ENCODE results near the gene ARHGAP23.
"Not testable (repeated sequence)": the region's sequence is repeated elsewhere in the genome, so short reads cannot be mapped to it uniquely, and the experiment has no call there.

DNA sequence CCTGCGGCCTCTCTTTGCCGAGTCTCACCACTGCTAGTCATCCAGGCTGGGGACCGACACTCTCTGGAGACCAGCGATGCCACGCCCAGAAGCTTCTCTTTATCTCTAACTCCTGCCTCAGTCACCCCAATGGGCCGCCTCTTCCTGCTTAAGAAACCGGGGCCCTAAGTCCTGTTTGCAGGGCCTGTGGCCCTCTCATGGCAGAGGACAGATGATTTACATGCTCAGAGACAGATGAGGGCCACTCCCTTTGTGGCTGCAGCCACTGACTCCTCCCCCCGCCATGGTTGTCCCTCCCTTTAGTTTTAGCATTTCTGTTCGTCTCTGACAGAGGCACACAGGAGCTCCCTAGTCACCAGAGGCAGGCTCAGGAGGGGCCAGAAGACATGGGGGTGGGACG is 71.0 kb downstream of the ARHGAP23 start:
- TF ChIP-seq, protein P1, sequence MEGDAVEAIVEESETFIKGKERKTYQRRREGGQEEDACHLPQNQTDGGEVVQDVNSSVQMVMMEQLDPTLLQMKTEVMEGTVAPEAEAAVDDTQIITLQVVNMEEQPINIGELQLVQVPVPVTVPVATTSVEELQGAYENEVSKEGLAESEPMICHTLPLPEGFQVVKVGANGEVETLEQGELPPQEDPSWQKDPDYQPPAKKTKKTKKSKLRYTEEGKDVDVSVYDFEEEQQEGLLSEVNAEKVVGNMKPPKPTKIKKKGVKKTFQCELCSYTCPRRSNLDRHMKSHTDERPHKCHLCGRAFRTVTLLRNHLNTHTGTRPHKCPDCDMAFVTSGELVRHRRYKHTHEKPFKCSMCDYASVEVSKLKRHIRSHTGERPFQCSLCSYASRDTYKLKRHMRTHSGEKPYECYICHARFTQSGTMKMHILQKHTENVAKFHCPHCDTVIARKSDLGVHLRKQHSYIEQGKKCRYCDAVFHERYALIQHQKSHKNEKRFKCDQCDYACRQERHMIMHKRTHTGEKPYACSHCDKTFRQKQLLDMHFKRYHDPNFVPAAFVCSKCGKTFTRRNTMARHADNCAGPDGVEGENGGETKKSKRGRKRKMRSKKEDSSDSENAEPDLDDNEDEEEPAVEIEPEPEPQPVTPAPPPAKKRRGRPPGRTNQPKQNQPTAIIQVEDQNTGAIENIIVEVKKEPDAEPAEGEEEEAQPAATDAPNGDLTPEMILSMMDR (conservative IDR thresholded peaks at IDR 0.05; ENCODE audit: low read depth in 2 of 2): not testable (repeated sequence)
- TF ChIP-seq, protein P2, sequence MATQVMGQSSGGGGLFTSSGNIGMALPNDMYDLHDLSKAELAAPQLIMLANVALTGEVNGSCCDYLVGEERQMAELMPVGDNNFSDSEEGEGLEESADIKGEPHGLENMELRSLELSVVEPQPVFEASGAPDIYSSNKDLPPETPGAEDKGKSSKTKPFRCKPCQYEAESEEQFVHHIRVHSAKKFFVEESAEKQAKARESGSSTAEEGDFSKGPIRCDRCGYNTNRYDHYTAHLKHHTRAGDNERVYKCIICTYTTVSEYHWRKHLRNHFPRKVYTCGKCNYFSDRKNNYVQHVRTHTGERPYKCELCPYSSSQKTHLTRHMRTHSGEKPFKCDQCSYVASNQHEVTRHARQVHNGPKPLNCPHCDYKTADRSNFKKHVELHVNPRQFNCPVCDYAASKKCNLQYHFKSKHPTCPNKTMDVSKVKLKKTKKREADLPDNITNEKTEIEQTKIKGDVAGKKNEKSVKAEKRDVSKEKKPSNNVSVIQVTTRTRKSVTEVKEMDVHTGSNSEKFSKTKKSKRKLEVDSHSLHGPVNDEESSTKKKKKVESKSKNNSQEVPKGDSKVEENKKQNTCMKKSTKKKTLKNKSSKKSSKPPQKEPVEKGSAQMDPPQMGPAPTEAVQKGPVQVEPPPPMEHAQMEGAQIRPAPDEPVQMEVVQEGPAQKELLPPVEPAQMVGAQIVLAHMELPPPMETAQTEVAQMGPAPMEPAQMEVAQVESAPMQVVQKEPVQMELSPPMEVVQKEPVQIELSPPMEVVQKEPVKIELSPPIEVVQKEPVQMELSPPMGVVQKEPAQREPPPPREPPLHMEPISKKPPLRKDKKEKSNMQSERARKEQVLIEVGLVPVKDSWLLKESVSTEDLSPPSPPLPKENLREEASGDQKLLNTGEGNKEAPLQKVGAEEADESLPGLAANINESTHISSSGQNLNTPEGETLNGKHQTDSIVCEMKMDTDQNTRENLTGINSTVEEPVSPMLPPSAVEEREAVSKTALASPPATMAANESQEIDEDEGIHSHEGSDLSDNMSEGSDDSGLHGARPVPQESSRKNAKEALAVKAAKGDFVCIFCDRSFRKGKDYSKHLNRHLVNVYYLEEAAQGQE (IDR thresholded peaks at IDR 0.05; ENCODE audit: unreplicated experiment): not testable (repeated sequence)
- not testable (repeated sequence) for TF ChIP-seq POLR2AphosphoS5 (IDR thresholded peaks at IDR 0.05; ENCODE audit: low read depth); EZH2 (IDR thresholded peaks at IDR 0.05; ENCODE audit: low read depth, unreplicated experiment); NANOG (IDR thresholded peaks at IDR 0.05; ENCODE audit: borderline replicate concordance); EZH2phosphoT487 (IDR thresholded peaks at IDR 0.05; ENCODE audit: unreplicated experiment)
- TF ChIP-seq, protein P3, sequence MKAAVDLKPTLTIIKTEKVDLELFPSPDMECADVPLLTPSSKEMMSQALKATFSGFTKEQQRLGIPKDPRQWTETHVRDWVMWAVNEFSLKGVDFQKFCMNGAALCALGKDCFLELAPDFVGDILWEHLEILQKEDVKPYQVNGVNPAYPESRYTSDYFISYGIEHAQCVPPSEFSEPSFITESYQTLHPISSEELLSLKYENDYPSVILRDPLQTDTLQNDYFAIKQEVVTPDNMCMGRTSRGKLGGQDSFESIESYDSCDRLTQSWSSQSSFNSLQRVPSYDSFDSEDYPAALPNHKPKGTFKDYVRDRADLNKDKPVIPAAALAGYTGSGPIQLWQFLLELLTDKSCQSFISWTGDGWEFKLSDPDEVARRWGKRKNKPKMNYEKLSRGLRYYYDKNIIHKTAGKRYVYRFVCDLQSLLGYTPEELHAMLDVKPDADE (IDR thresholded peaks at IDR 0.05): not testable (repeated sequence)

Measured in GM23338 (cell line).